Kidney epithelial cell (primary cell): Measurements from ENCODE around the gene SKAP1. TPM values are rescaled to one million over a fixed set of nuclear protein-coding genes. Genes with fewer than 3 reads are reported as not detected.

ENCODE experiments used
- DNase-seq: peaks from one replicate; pipeline ENCODE4 v3.0.0-alpha.2; 2010; ENCODE audit warnings: low read depth
- H3K27me3 ChIP-seq: 2 replicates; pipeline ENCODE4 v1.6.0; 2011; ENCODE audit warnings: low read length; ENCODE audit not compliant: control insufficient read depth, insufficient read depth
- H3K36me3 ChIP-seq: 2 replicates; pipeline ENCODE4 v1.5.1; 2011; ENCODE audit warnings: low read length; ENCODE audit not compliant: control insufficient read depth, insufficient read depth
- H3K4me3 ChIP-seq: 2 replicates; pipeline ENCODE4 v1.5.1; 2011; ENCODE audit warnings: low read depth, mild to moderate bottlenecking, control low read depth, low read length
- CTCF ChIP-seq: IDR thresholded peaks from 2 replicates; pipeline ENCODE4 v1.5.1; 2011; ENCODE audit warnings: mild to moderate bottlenecking, moderate library complexity, low read length, control low read depth, inconsistent platforms; ENCODE audit not compliant: insufficient read depth, poor library complexity, severe bottlenecking
- total RNA-seq: library from RNA; depleted of rRNA; stranded (reverse); fragments of >200 nt; gene quantifications from 2 replicates; pipeline ENCODE4 v1.2.3, GENCODE V29; 2015

Gene SKAP1
- total RNA-seq, 1 donor from 2014 or later = 5.6 TPM

- TF ChIP-seq CTCF = no peak
- H3K4me3 ChIP-seq = no peak overlapping the region
- DNase-seq = no peak
- H3K27me3 ChIP-seq = peaks cover 7% of the 10 kb centered on the region
- H3K36me3 ChIP-seq = no peaks in the 10 kb centered on the region
Observed at GRCh38 chr17:48152289-48152688, 277.7 kb downstream of the SKAP1 start.

- Histone ChIP-seq H3K4me3 (no peak overlapping the region), H3K36me3 (no peaks in the 10 kb centered on the region), H3K27me3 (peaks cover 7% of the 10 kb centered on the region)
- DNase-seq = no peak
- no peak for TF ChIP-seq CTCF
Observed at GRCh38 chr17:48151220-48151619, 278.8 kb downstream of the SKAP1 start.

- Histone ChIP-seq H3K4me3 (no peak overlapping the region), H3K36me3 (no peaks in the 10 kb centered on the region), H3K27me3 (peaks cover 7% of the 10 kb centered on the region)
- no peak for TF ChIP-seq CTCF
- no peak for DNase-seq
Observed at GRCh38 chr17:48150597-48151001, 279.4 kb downstream of the SKAP1 start.

- Histone ChIP-seq H3K36me3 (no peaks in the 10 kb centered on the region), H3K4me3 (no peak overlapping the region), H3K27me3 (peaks cover 7% of the 10 kb centered on the region)
- TF ChIP-seq CTCF = no peak
- no peak for DNase-seq
Observed at GRCh38 chr17:48149787-48150463, 280.1 kb downstream of the SKAP1 start.

- H3K36me3 ChIP-seq = no peaks in the 10 kb centered on the region
- no peak for TF ChIP-seq CTCF
- H3K4me3 ChIP-seq = no peak overlapping the region
- DNase-seq = no peak
- H3K27me3 ChIP-seq = peaks cover 7% of the 10 kb centered on the region
Observed at GRCh38 chr17:48148854-48149786, 280.9 kb downstream of the SKAP1 start.
